NCI-H1417 (cell line): ENCODE results near the gene SENP5.
"Not testable (repeated sequence)": the region's sequence is repeated elsewhere in the genome, so short reads cannot be mapped to it uniquely, and the experiment has no call there.

Experiments used
- DNase-seq, 3 experiments: peaks; one replicate each; lab custom pipeline; 2025; lab: John Stamatoyannopoulos, UW

Gene SENP5

GRCh38 chr3:196942226-196942914, 74.7 kb downstream of the SENP5 start, which contains the start of gene NCBP2:
TSS of gene NCBP2 (minus strand) at chr3:196942528. CDS start at chr3:196942503, 25 bp downstream.
- DNase-seq: peak; percentile 98 to 99 (median 99)

GRCh38 chr3:196942915-196943277, 75.2 kb downstream of the SENP5 start:
- DNase-seq: peak in 1 of 3 experiments; percentile 63

GRCh38 chr3:196944037-196944790, 76.5 kb downstream of the SENP5 start:
- DNase-seq: not testable (repeated sequence)

DNA sequence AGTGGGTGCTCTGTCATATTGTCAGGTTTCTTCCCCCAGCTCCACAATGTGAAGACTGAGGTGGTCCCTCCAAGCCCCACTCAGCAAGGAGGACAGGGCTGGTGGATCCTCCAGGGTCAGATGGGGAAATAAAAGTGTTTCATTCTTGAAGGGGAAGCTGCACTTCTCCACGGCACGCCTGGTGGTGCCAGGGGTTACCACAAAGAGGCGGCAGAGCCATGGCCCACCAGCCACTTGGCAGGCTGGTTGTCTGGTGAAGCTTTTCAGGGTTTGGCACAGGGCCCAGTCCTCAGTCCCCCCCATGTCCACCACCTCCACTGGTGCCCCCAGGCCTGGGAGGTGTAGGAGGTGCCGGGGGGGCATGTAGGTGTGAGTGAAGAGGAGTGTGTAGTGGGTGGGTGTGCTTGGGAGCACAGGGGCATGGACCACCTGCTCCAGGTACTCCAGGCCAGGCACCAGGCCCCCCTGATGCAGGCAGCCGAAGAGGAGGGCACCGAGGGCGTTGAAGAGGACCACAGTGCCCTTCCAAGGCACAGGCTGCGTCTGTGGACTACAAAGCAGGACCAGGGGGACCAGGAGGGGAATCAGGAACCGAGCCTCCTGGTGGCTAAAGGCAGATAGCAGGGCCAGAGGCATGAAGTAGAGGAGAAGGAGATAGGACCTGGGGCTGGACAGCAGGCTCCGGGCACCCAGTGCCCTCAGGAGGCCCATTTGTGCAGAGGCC, 79.6 kb downstream of the SENP5 start:
- no peak for DNase-seq

DNA sequence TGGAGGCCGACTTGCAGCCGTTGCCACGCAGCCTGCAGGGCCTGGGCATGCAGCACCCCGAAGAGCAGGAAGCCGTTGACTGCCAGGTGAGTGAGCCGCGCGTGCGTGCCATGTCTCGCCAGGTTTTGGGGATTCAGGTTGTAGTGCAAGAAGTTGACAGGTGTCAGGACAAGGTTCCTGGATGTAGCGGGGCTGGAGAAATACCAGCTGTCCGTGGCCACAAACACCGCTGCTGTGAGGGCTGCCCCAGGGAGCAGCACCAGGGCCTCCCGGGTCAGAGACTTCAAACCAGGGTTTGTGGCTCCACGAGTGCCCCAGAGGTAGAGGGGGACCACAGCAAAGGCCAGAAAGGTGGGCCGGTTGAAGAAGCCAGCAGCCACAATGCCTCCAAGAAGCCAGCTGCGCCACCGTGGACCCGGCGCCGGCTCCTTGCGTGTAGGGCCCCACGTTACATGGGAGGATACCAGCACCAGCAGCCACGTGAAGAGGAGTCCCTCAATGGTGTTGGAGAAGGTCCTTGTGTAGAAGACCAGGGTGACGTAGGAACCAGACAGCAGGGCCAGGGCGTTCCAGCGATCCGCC, 80.2 kb downstream of the SENP5 start:
- no peak for DNase-seq

DNA sequence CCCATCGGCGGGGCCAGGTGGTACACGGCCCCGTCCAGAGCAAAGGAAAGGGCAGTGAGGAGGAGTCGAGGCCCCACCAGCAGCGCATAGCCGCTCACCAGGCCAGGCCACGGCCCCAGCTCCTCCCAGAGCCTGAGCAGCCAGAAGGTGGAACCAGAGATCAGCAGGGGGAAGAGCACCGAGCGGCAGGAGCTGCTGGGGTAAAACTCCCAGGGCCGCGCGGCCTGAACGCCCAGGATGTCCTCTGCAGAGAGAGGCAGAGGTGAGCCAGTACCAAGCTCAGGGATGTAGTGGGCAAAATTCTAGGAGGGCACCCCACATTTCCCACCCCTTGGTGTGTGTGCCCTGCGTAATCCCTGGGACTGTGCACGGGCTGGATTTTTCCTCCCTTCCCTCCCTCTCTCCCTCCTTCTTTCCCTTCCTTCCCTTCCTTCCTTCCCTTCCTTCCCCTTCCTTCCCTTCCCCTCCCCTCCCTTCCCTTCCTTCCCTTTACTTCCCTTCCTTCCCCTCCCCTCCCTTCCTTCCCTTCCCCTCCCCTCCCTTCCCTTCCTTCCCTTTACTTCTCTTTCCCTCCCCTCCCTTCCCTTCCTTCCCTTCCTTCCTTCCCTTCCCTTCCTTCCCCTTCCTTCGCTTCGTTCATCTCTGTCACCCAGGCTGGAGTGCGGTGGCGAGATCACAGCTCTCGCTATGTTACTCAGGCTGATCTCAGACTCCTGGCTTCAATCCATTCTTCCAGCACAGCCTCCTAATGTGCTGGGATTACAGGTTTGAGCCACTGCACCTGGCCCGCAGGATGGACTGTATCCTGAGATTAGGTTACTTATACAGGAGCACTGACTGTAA, 80.9 kb downstream of the SENP5 start:
- peak in 1 of 3 experiments; percentile 11 for DNase-seq

- DNase-seq: no peak
Measured at GRCh38 chr3:196949285-196949619, 81.5 kb downstream of the SENP5 start.

GRCh38 chr3:196949750-196950149, 82.0 kb downstream of the SENP5 start:
- DNase-seq: peak in 1 of 3 experiments; percentile 10

DNA sequence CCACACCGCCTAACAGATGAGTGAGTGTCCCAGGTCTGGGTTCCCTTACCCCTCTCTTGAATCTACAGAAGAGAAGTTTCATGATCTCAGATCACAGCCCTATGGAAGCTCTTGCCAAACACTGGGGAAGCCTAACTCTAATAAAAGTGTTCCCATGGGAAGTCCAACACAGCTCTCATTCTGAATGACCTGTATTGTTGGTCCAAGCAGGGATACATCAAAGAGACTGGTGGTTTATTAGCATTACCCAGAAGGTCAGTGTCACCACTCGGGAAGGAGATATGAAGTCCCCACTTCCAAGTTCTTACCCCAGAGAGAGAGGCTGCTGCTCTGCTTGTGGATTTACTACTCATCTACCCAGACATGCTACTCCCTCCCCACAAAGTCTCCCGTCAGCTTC, 83.7 kb downstream of the SENP5 start:
- no peak for DNase-seq

DNA sequence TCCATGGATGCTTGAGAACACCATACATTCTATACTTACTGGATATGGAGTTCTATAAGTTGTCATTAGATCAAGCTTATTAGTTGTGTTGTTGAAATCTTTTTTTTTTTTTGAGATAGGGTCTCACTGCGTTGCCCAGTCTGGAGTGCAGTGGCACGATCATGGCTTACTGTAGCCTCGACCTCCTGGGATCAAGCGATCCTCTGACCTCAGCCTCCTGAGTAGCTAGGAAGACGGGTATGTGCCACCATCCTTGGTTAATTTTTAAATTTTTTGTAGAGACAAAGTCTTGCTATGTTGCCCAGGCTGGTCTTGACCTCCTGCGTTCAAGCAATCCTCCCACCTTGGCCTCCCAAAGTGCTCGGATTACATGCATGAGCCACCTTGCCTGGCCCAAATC, 87.1 kb downstream of the SENP5 start:
- DNase-seq: no peak

DNA sequence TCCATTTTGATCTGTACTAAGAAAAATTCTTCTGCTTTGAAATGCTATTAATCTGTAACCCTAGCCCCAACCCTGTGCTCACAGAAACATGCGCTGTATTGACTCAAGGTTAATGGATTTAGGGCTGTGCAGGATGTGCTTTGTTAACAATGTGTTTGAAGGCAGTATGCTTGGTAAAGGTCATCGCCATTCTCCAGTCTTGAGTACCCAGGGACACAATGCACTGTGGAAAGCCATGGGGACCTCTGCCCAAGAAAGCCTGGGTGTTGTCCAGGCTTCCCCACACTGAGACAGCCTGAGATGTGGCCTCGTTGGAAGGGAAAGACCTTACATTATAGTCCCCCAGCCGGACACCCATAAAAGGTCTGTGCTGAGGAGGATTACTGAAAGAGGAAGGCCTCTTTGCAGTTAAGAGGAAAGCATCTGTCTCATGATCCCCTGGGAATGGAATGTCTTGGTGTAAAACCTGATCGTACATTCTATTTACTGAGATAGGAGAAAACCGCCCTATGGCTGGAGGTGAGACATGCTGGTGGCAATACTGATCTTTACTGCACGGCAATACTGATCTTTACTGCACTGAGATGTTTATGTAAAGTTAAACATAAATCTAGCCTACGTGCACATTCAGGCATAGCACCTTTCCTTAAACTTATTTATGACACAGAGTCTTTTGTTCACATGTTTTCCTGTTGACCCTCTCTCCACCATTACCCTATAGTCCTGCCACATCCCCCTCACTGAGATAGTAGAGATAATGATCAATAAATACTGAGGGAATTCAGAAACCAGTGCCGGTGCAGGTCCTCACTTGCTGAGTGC, 94.6 kb downstream of the SENP5 start:
- no peak for DNase-seq

DNA sequence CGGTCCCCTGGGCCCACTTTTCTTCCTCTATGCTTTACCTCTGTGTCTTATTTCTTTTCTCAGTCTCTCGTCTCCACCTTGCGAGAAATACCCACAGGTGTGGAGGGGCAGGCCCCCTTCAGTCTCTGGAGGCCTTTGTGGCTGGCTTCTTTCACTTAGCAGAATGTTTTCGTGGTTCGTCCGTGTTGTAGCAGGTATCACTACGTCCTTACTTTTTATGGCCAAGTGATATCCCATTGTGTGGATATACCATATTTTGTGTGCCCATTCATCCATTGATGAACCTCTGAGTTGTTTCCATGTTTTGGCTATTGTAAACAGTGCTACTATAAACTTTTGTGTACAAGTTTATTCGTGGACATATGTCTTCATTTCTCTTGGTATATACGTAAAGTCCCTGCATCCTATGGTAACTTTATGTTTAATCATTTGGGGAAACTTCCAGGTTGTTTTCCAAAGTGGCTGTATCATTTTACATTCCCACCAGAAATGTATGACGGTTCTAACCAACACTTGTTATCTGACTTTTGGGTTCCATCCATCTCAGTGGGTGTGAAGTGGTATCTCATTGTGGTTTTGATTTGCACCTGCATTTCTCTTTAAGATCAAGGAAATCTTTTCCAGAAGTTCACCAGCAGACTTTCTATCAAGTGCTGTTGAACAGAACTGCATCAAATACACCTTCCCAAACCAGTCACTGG, 95.4 kb downstream of the SENP5 start:
- DNase-seq: no peak

DNA sequence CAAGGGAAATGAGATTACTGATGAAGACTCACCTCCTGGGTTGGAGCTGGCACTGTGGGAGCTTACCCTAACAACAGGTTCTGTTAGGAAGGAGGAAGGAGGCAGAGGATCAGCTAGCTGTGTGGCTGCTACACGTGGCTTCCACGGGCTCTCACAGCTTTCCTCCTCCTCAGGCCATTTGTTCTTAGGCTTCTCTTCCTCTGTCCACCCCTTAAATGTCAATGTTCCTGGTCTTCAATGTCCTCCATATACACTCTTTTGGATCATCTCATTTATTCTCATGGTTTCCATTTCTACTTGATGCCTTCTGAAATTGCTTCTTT, 95.9 kb downstream of the SENP5 start:
- DNase-seq: no peak

DNA sequence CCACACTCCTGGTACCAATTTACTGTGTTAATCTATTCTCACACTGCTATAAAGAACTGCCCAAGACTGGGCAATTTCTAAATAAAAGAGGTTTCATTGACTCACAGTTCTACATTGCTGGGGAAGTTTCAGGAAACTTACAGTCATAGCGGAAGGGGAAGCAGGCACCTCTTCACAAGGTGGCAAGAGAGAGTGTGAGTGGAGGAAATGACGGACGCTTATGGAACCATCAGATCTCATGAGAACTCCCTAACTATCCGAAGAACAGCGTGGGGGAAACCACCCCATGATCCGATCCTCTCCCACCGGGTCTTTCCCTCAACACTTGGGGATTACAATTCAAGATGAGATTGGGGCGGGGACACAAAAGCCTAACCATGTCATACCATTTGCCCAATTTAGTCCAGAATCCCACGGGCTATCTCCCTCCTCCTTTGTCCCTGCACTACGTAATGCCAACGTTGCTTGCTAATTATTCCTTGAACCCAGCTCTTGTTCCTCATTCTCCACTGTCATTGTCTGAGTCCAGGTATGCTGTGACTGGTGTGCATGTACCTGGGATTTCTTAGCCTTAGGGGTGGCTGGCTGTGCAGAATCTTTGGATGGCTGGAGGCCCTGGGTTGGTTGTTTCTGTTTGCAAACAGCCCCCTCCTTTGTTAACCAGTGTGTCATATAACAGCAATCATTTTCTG, 97.5 kb downstream of the SENP5 start:
- no peak for DNase-seq

- DNase-seq: no peak
Measured at GRCh38 chr3:196965804-196966173, 98.1 kb downstream of the SENP5 start.

DNA sequence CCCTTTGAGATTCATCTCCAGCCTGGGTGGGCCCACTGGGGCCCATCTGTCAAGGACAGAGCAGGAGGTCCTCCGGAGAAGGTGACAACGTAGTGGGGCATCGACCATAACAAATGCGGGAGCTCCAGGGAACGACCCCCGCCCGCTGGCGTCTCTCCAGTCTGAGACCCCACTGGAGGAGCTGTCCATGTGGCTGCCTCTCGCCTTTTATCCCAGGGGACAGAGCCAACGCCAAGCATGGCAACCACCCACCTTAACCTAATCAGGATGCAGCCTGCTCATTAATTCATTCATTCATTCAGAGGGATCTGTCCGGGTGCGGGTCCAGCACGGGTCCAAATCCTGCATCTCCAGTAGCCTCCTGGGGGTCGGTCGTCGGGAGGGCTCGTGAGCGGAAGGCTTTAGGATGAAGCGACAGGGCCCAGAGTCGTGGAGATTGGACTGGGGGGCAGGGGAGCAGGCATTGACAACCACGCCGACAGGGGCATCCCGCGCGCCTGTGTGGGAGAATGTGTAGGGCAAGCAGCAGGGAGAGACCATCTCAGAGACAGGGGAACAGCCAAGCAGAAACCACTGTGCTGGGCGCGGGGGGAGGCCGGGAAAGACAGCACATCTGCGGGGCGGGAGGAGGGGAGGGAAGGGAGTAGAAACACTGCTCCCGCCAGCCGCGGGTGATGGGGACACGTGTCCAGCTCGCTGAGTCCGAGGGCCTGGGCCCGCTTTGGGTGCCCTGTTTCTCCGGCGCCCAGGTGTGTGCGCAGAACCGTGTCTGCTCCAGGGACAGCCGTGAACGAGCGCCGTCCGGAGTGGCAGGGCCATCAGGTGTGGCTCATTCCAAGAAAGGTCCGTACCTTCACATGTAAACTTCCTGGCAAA, 99.0 kb downstream of the SENP5 start:
- no peak for DNase-seq

- no peak for DNase-seq
Measured at GRCh38 chr3:196967412-196968232, 99.9 kb downstream of the SENP5 start.
